ENCODE data around the gene ATP5PO.
"Not testable (repeated sequence)": the region's sequence is repeated elsewhere in the genome, so short reads cannot be mapped to it uniquely, and the experiment has no call there.

ATP5PO gene

GRCh38 chr21:33869873-33870272 lies 45.7 kb downstream of the ATP5PO start:
- DNase-seq (ENCODE audit: low read depth in 3 of 3): no peak

GRCh38 chr21:33867868-33868267 lies 47.7 kb downstream of the ATP5PO start:
- not testable (repeated sequence) for DNase-seq (ENCODE audit: low read depth in 3 of 3)

GRCh38 chr21:33866826-33867225 lies 48.8 kb downstream of the ATP5PO start:
- no peak for DNase-seq (ENCODE audit: low read depth in 3 of 3)

GRCh38 chr21:33865996-33866575 lies 49.5 kb downstream of the ATP5PO start:
- DNase-seq (ENCODE audit: low read depth in 3 of 3): no peak

- DNase-seq (ENCODE audit: low read depth in 3 of 3): no peak
These were observed 50.4 kb downstream of the ATP5PO start for GRCh38 chr21:33865176-33865575.

GRCh38 chr21:33864150-33864549 lies 51.5 kb downstream of the ATP5PO start:
- DNase-seq (ENCODE audit: low read depth in 3 of 3): no peak

- DNase-seq (ENCODE audit: low read depth in 3 of 3): not testable (repeated sequence)
These were observed 52.4 kb downstream of the ATP5PO start for GRCh38 chr21:33863191-33863590.

- no peak for DNase-seq (ENCODE audit: low read depth in 3 of 3)
These were observed 54.5 kb downstream of the ATP5PO start for GRCh38 chr21:33861125-33861524.

- DNase-seq (ENCODE audit: low read depth in 3 of 3): no peak
These were observed 55.2 kb downstream of the ATP5PO start for GRCh38 chr21:33860332-33860879.

GRCh38 chr21:33859373-33860102 lies 56.1 kb downstream of the ATP5PO start:
- no peak for DNase-seq (ENCODE audit: low read depth in 3 of 3)

- DNase-seq (ENCODE audit: low read depth in 3 of 3): no peak
These were observed 56.8 kb downstream of the ATP5PO start for GRCh38 chr21:33858667-33859372.

GRCh38 chr21:33857846-33858666 lies 57.5 kb downstream of the ATP5PO start:
- DNase-seq (ENCODE audit: low read depth in 3 of 3): no peak

GRCh38 chr21:33856893-33857527 lies 58.6 kb downstream of the ATP5PO start:
- no peak for DNase-seq (ENCODE audit: low read depth in 3 of 3)

- no peak for DNase-seq (ENCODE audit: low read depth in 3 of 3)
These were observed 60.4 kb downstream of the ATP5PO start for GRCh38 chr21:33855190-33855589.

- no peak for DNase-seq (ENCODE audit: low read depth in 3 of 3)
These were observed 61.0 kb downstream of the ATP5PO start for GRCh38 chr21:33854604-33855003.

Data from stimulated activated CD4-positive, alpha-beta T cell treated with anti-CD3 and anti-CD28 coated beads, TNF-alpha, amount 100 ng/mL, for 24 hours (primary cell).